ENCODE measurements around the gene MIOX.

GRCh38 chr22:50441428-50441993, 45.1 kb upstream of the MIOX start:
- TF ChIP-seq CTCF (IDR thresholded peaks at IDR 0.05) (no peak), POLR2A (IDR thresholded peaks at IDR 0.05) (no peak)

All from lower leg skin (tissue), 3 donors.